Urinary bladder (tissue), 4 donors: Measurements from ENCODE around the gene COX4I1. TPM values are rescaled to one million over a fixed set of nuclear protein-coding genes. Genes with fewer than 3 reads are reported as not detected.

Experiments used
- DNase-seq: peaks from one replicate; pipeline ENCODE4 v3.0.0-alpha.2; 2015; ENCODE audit errors: extremely low spot score
- H3K27ac ChIP-seq: one replicate; pipeline ENCODE4 v1.5.1; 2013; ENCODE audit warnings: low read depth, mild to moderate bottlenecking, moderate library complexity
- H3K36me3 ChIP-seq: one replicate; pipeline ENCODE4 v1.6.1; 2013; ENCODE audit warnings: mild to moderate bottlenecking, moderate library complexity; ENCODE audit not compliant: insufficient read depth
- H3K4me1 ChIP-seq: one replicate; pipeline ENCODE4 v1.6.1; 2013; ENCODE audit warnings: mild to moderate bottlenecking, moderate library complexity; ENCODE audit not compliant: insufficient read depth
- H3K4me3 ChIP-seq: one replicate; pipeline ENCODE4 v1.5.1; 2013; ENCODE audit warnings: low read depth, low read length
- WGBS: extraction: QIAGEN DNeasy Blood & Tissue Kit; methylation state at CpG from one replicate; pipeline ENCODE4 v1.1.7; 2013; 5-methylcytosine and 5-hydroxymethylcytosine counted together
- polyA plus RNA-seq: library from polyadenylated mRNA; stranded (reverse); fragments of 200-250 nt; gene quantifications from one replicate; pipeline ENCODE4 v1.2.3, GENCODE V29; 2013
- total RNA-seq: library from RNA; depleted of rRNA; stranded (reverse); fragments of >200 nt; gene quantifications from one replicate; pipeline ENCODE4 v1.2.3, GENCODE V29; 2014
- donor health status: healthy with polysubstance abuse.
- donor health status: healthy.

COX4I1 gene
- total and polyA plus RNA-seq, 2 donors, result 200 to 764 TPM

- no peak overlapping the region for H3K4me3 ChIP-seq
- WGBS, result 93% methylated on average over 21 of the region's 21 CpGs
- DNase-seq, result no peak
- H3K4me1 ChIP-seq, result no peaks in the 10 kb centered on the region
- H3K27ac ChIP-seq, result no peak overlapping the region
- H3K36me3 ChIP-seq, result no peaks in the 10 kb centered on the region
These were observed 39.5 kb downstream of the COX4I1 start for GRCh38 chr16:85838876-85839585.

- Histone ChIP-seq H3K27ac (no peak overlapping the region), H3K36me3 (no peaks in the 10 kb centered on the region), H3K4me3 (no peak overlapping the region), H3K4me1 (no peaks in the 10 kb centered on the region)
- DNase-seq, result no peak
- WGBS, result 87% methylated on average over 24 of the region's 24 CpGs
These were observed 40.3 kb downstream of the COX4I1 start for GRCh38 chr16:85839681-85840240.

GRCh38 chr16:85840395-85840794, 40.9 kb downstream of the COX4I1 start:
- no peaks in the 10 kb centered on the region for H3K36me3 ChIP-seq
- DNase-seq, result no peak
- 93% methylated on average over 9 of the region's 9 CpGs for WGBS
- H3K4me3 ChIP-seq, result no peak overlapping the region
- H3K27ac ChIP-seq, result no peak overlapping the region
- H3K4me1 ChIP-seq, result no peaks in the 10 kb centered on the region

GRCh38 chr16:85840801-85841200, 41.3 kb downstream of the COX4I1 start:
- no peak for DNase-seq
- no peak overlapping the region for H3K4me3 ChIP-seq
- H3K27ac ChIP-seq, result no peak overlapping the region
- H3K36me3 ChIP-seq, result no peaks in the 10 kb centered on the region
- H3K4me1 ChIP-seq, result no peaks in the 10 kb centered on the region
- WGBS, result 95% methylated on average over 10 of the region's 10 CpGs

DNA sequence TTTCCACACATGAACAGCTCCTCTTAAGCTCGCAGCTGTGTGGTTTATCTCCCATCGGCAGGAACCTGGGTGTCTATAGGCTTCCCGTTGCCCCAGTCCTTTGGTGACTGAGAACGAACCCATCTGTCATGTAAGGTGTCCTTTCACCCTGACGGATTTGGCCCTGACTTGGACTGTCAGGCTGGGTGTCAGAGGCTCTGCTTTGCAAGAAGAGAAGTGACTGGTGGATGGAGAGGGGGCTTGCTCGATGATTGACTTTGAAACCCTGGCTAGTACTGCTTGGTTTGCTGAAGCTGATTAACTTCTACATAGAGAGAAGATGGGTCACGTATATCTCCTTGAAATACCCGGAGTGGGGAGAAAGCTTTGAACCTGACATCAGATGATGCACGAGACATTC, 42.9 kb downstream of the COX4I1 start:
- 94% methylated on average over 9 of the region's 9 CpGs for WGBS
- H3K4me1 ChIP-seq, result no peaks in the 10 kb centered on the region
- H3K36me3 ChIP-seq, result no peaks in the 10 kb centered on the region
- no peak overlapping the region for H3K27ac ChIP-seq
- DNase-seq, result no peak
- H3K4me3 ChIP-seq, result no peak overlapping the region

DNA sequence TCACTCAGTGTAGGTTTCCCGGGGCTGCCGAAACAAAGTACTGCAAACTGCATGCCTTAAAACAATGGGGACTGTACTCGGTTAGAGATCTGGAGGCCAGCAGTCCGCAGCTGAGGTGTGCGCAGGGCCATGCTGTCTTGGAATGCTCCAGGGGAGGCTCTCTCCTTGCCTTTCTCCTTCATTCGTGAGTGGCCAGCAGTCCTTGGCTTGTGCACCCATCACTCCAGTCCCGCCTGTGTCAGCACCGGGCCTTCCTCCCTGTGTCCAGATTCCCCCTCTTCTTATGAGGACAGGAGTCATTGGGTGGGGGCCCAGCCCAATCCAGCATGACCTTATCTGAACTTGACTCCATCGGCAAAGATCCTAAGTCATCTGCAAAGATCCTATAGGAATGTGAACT, 43.4 kb downstream of the COX4I1 start:
- no peak overlapping the region for H3K4me3 ChIP-seq
- H3K4me1 ChIP-seq, result no peaks in the 10 kb centered on the region
- H3K36me3 ChIP-seq, result no peaks in the 10 kb centered on the region
- H3K27ac ChIP-seq, result no peak overlapping the region
- 96% methylated on average over 9 of the region's 9 CpGs for WGBS
- no peak for DNase-seq

- Histone ChIP-seq H3K36me3 (no peaks in the 10 kb centered on the region), H3K27ac (no peak overlapping the region), H3K4me1 (no peaks in the 10 kb centered on the region), H3K4me3 (no peak overlapping the region)
- no peak for DNase-seq
- 94% methylated on average over 11 of the region's 11 CpGs for WGBS
These were observed 44.1 kb downstream of the COX4I1 start for GRCh38 chr16:85843471-85844168.

DNA sequence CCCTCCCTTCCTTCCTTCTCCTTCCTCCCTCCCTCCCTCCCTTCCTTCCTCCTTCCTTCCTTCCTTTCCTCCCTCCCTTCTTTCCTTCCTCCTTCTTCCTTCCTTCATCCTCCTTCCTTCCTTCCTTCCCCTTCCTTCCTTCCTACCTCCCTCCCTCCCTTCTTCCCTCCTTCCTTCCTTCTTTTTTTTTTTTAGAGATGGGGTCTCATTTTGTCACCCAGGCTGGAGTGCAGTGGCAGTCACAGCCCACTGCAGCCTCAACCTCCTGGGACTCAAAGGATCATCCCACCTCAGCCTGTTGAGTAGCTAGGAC, 44.6 kb downstream of the COX4I1 start:
- Histone ChIP-seq H3K27ac (no peak overlapping the region), H3K4me1 (no peaks in the 10 kb centered on the region)
- DNase-seq, result no peak

DNA sequence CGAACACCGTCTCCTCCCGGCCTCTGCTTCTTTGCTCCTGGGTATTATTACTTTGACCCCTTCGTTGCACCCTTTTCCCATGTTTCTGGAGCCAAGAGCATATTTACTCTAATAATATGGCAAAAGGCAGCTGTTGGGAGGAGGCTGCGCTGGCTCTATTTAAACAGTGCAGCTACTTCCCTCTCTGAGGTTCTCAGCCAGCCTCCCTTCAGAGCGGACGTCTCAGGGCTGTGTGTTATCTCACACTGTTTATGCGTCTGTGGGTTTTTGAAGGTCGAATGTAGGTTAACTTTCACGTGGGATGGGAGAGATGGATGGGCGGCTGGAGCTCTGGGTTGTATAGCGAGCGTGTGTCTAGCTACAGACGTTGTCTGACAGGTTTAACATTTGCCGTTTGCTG, 45.3 kb downstream of the COX4I1 start:
- Histone ChIP-seq H3K4me3 (no peak overlapping the region), H3K27ac (no peak overlapping the region), H3K4me1 (no peaks in the 10 kb centered on the region), H3K36me3 (no peaks in the 10 kb centered on the region)
- peak; percentile 29 for DNase-seq
- WGBS, result 12% methylated on average over 15 of the region's 15 CpGs

More for the DNA sequence above, 44.6 kb downstream of the COX4I1 start:
- no peaks in the 10 kb centered on the region for H3K36me3 ChIP-seq
- no peak overlapping the region for H3K4me3 ChIP-seq

DNA sequence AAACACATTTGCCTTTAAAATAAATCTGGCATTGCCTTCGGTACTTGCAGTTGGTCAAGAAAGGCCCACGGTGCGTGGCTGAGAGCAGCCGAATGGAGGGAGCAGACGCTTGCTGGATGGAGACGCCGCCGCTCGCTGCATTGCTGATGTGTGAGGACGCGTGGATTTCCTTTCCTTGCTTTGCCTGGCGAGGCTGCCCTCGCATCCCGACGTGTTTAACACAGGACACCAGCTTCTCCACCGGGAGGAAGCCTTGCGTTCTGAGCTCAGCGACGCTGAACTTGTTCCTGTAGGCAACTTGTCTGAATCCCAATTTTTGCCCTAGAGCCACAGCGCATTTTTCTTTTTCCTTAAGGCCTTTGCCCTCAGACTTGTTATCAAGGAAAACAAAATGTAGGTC, 45.8 kb downstream of the COX4I1 start:
- WGBS, result 35% methylated on average over 20 of the region's 20 CpGs
- H3K4me3 ChIP-seq, result no peak overlapping the region
- no peaks in the 10 kb centered on the region for H3K4me1 ChIP-seq
- no peaks in the 10 kb centered on the region for H3K36me3 ChIP-seq
- H3K27ac ChIP-seq, result no peak overlapping the region
- DNase-seq, result no peak

DNA sequence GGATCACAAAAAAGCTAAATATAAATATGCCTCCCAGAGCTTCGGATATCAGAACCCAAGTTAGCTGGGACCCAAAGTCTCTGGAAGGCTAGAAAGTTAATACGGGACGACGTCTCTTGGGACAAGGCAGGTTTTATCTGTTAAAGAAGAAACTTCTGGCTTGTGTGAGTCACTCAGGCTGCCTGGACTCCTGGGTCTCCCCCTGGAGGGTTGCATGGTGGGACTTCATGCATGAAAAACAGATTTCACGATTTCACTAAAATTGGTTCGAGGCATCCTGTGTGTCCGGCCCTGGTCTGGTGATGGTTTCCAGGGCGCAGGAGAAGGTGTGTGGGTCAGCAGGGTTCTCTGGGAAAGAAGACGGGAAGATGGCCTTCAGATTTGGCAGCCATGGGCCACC, 47.0 kb downstream of the COX4I1 start:
- DNase-seq, result no peak
- Histone ChIP-seq H3K27ac (no peak overlapping the region), H3K36me3 (no peaks in the 10 kb centered on the region), H3K4me1 (no peaks in the 10 kb centered on the region), H3K4me3 (no peak overlapping the region)
- 91% methylated on average over 9 of the region's 9 CpGs for WGBS

- H3K4me1 ChIP-seq, result no peaks in the 10 kb centered on the region
- no peak for DNase-seq
- no peaks in the 10 kb centered on the region for H3K36me3 ChIP-seq
- no peak overlapping the region for H3K4me3 ChIP-seq
- WGBS, result 82% methylated on average over 15 of the region's 15 CpGs
- H3K27ac ChIP-seq, result no peak overlapping the region
These were observed 47.5 kb downstream of the COX4I1 start for GRCh38 chr16:85847036-85847435.

DNA sequence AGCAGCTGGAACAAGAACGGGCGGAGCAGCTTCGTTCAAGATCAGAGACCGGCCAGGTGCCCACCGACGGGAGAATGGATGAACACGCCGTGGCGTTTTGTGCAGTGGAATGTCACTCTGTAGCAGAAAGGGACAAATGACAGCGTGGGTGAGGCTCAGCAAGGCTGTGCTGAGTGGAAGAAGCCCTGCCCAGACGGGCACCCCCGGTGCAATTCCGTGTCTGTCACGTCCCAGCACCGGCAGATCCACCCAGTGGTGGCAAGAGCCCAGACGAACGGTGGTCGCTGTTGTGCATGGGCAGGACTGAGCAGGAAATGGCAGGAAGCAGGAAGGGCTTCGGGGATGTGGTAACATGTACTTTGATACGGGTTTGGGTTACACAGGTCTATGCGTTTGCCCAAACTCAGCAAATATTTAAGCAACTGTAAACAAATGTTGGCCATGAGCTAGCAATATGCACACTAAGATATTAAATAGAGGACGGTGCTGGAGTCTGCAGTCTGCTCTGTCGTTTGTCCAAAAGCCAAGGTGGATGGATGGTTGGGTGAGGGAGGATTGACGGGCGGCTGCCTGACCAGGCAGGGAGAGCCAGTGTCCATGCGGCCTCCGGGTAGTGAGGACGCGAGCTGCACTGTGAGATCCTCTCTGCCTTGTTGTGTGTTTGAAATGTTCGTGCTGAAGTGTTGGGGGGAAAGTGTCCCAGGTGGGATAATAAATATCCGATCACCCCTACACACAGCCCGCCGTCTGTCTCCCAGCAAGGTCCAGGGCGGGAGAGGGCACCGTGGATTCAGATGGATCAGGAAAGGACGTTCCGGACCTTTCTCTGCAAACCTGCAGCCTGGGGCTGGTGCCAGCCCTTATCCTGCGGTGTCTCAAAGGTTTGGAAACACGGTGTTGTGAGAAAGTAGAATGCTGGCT, 48.4 kb downstream of the COX4I1 start:
- WGBS, result 70% methylated on average over 39 of the region's 39 CpGs
- Histone ChIP-seq H3K27ac (no peak overlapping the region), H3K36me3 (no peaks in the 10 kb centered on the region), H3K4me1 (no peaks in the 10 kb centered on the region), H3K4me3 (no peak overlapping the region)
- no peak for DNase-seq
